Left lung (tissue), 10 donors: ENCODE data around the gene GAK. TPM values are rescaled to one million over a fixed set of nuclear protein-coding genes. Genes with fewer than 3 reads are reported as not detected.

ENCODE experiments used
- ATAC-seq: fragments of 200-7000 bp; cut with Tn5 transposase; one replicate; pipeline ENCODE4 v1.9.1; 2020; ENCODE audit warnings: moderate library complexity
- DNase-seq, 4 donors: peaks; one replicate each; pipeline ENCODE4 v3.0.0-alpha.2; 2013 to 2020
- H3K27ac ChIP-seq, 2 donors: fragments of 200-600 bp; sonication (generic) in 1 of 2; one replicate each; pipeline versions ENCODE4 v1.5.0 to v1.8.0; 2020 to 2021
- H3K27me3 ChIP-seq, 2 donors: fragments of 200-600 bp; sonication (generic) in 1 of 2; one replicate each; pipeline versions ENCODE4 v1.5.0 to v1.8.0; 2020 to 2021
- H3K36me3 ChIP-seq, 2 donors: fragments of 200-600 bp; sonication (generic) in 1 of 2; one replicate each; pipeline versions ENCODE4 v1.5.0 to v1.8.0; 2020 to 2021
- H3K4me1 ChIP-seq, 2 donors: fragments of 200-600 bp; one replicate each; pipeline ENCODE4 v1.8.0; 2021
- H3K4me3 ChIP-seq, 2 donors: fragments of 200-600 bp; sonication (generic) in 1 of 2; one replicate each; pipeline versions ENCODE4 v1.5.0 to v1.8.0; 2020 to 2021; ENCODE audit warnings: mild to moderate bottlenecking in 1 of 2
- H3K9me3 ChIP-seq, 2 donors: fragments of 200-600 bp; sonication (generic) in 1 of 2; one replicate each; pipeline versions ENCODE4 v1.5.0 to v1.8.0; 2020 to 2021
- CTCF ChIP-seq, 2 donors: fragments of 200-600 bp; sonication (generic) in 1 of 2; IDR thresholded peaks; one replicate each; pipeline versions ENCODE4 v1.5.0 to v1.8.0; 2021; ENCODE audit warnings: antibody characterized with exemption in 2 of 2
- intact Hi-C, 2 donors: fragments of 100-400 bp; cut with DNase I; formaldehyde crosslinking; loops; one replicate each; pipeline versions ENCODE4 v1.11.2 to v1.14.2; 2022
- polyA plus RNA-seq, 6 donors: library from polyadenylated mRNA; unstranded; fragments of 120-200 nt; gene quantifications; one replicate each; pipeline ENCODE4 v1.2.1, GENCODE V29; 2013; ENCODE audit not compliant: insufficient read length in 6 of 6
- total RNA-seq, 2 donors: library from RNA; stranded (reverse); fragmentation: NEBNext Ultra II Directional; extraction: Animal tissue kit (Norgen Biotek cat#: 25700); gene quantifications; one replicate each; pipeline ENCODE4 v1.2.1, GENCODE V29; 2021
- donor health status: DM: no; HTN: yes; CAD: no.
- donor health status: DM: no; HTN: no; CAD: no.

GAK gene
- total and polyA plus RNA-seq, 8 donors = 42.7 to 121 (median 50.3) TPM

- Histone ChIP-seq H3K27me3 (no peaks in the 10 kb centered on the region), H3K4me1 (peaks cover 0 to 15% of the 10 kb centered on the region in 2 donors), H3K4me3 (no peak overlapping the region), H3K27ac (peak overlapping the region in 1 of 2 donors; percentile 51), H3K9me3 (no peaks in the 10 kb centered on the region), H3K36me3 (peaks cover 0 to 86% of the 10 kb centered on the region in 2 donors)
- no peak for TF ChIP-seq CTCF (IDR thresholded peaks at IDR 0.05)
- no peak for ATAC-seq
- DNase-seq = peak in 1 of 4 donors; percentile 54
- intact Hi-C loops = no loop called here
These were observed 25.1 kb downstream of the GAK start for GRCh38 chr4:907103-907400.

- DNase-seq = peak in 1 of 4 donors; percentile 55
- TF ChIP-seq CTCF (IDR thresholded peaks at IDR 0.05) = no peak
- intact Hi-C loops = no loop called here
- no peaks in the 10 kb centered on the region for H3K27me3 ChIP-seq
- peaks cover 0 to 14% of the 10 kb centered on the region in 2 donors for H3K4me1 ChIP-seq
- H3K9me3 ChIP-seq = no peaks in the 10 kb centered on the region
- ATAC-seq = no peak
- H3K36me3 ChIP-seq = peaks cover 0 to 86% of the 10 kb centered on the region in 2 donors
- no peak overlapping the region for H3K4me3 ChIP-seq
- no peak overlapping the region for H3K27ac ChIP-seq
These were observed 25.6 kb downstream of the GAK start for GRCh38 chr4:906339-907102.

GRCh38 chr4:905485-906338 lies 26.4 kb downstream of the GAK start:
- no peak for TF ChIP-seq CTCF (IDR thresholded peaks at IDR 0.05)
- Histone ChIP-seq H3K27me3 (no peaks in the 10 kb centered on the region), H3K36me3 (peaks cover 0 to 86% of the 10 kb centered on the region in 2 donors), H3K27ac (no peak overlapping the region), H3K4me1 (peaks cover 0 to 10% of the 10 kb centered on the region in 2 donors), H3K9me3 (no peaks in the 10 kb centered on the region), H3K4me3 (no peak overlapping the region)
- intact Hi-C loops = no loop called here
- DNase-seq (peak in 1 of 4 donors; percentile 67), ATAC-seq (no peak)

- peaks cover 0 to 10% of the 10 kb centered on the region in 2 donors for H3K4me1 ChIP-seq
- peaks cover 0 to 87% of the 10 kb centered on the region in 2 donors for H3K36me3 ChIP-seq
- no peak for TF ChIP-seq CTCF (IDR thresholded peaks at IDR 0.05)
- H3K4me3 ChIP-seq = no peak overlapping the region
- DNase-seq (peak in 1 of 4 donors; percentile 75), ATAC-seq (no peak)
- intact Hi-C loops = no loop called here
- no peaks in the 10 kb centered on the region for H3K27me3 ChIP-seq
- H3K27ac ChIP-seq = no peak overlapping the region
- H3K9me3 ChIP-seq = no peaks in the 10 kb centered on the region
These were observed 28.8 kb downstream of the GAK start for GRCh38 chr4:903066-904046.
